Daoy (cell line): ENCODE measurements around the gene MCC. TPM values are rescaled to one million over a fixed set of nuclear protein-coding genes. Genes with fewer than 3 reads are reported as not detected.

Experiments used
- DNase-seq: peaks from one replicate; pipeline ENCODE4 v3.0.0-alpha.2; 2015; ENCODE audit warnings: low read depth
- total RNA-seq: library from RNA; depleted of rRNA; stranded (reverse); fragments of >200 nt; shearing (Covaris generic); gene quantifications from 2 replicates; pipeline ENCODE4 v1.2.3, GENCODE V29; 2014

MCC gene
- total RNA-seq, 1 experiment from 2014 or later = 11.8 TPM

DNA sequence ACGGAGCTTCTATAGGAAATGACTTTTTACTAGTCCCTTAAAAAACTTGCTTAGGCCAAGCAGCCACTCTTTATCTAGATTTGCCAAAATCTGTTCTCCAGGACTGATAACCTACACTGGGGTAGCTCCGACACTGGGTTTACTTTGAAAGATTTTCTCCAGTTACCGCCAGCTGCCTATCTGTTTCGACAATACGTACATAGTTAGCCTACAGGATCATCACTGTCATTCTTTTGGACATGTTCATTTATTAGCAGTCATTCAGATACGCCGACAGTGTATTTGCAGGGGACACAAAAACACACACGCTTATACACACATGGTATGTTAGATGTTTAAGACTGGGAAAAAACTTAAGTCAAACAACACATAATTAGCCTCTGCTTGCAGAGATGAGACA, 286.0 kb downstream of the MCC start:
- DNase-seq = no peak

GRCh38 chr5:113201715-113202114, 286.5 kb downstream of the MCC start:
- DNase-seq = no peak

GRCh38 chr5:113199122-113199905, 288.9 kb downstream of the MCC start:
- DNase-seq = peak; percentile 55

DNA sequence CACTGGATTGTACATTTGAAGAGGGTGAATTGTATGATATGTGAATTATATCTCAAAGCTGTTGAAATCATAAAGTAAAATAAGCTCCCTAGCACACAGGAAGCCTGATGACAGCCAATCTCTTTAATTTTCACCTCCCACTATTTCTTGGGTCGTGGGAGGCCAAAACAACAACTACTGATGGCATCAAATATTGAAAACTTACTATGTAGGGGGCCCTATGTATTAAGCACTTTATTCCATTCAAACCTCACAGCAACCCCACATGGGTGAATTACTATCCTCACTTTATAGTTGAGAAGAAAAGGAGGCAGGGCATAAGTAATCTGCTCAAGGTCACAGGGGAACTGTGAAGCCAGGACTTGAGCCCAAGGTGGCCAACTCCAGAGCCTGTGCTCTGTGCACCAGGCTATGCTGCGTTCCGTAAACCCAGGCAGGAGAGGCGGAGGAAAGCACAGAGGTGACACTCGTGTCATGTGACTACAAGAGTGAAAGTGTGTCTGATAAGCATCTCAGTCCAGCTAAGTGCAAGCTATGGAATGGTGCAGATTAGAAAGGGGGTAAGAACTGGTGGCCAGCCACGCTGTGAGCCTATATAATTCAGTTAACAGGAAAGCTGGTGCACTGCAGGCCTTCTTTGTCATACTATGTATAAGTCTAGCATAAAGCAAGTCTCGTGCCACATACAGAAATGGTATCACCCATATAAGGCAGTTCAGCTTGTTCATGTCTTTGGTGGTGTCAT, 290.6 kb downstream of the MCC start:
- DNase-seq = no peak

DNA sequence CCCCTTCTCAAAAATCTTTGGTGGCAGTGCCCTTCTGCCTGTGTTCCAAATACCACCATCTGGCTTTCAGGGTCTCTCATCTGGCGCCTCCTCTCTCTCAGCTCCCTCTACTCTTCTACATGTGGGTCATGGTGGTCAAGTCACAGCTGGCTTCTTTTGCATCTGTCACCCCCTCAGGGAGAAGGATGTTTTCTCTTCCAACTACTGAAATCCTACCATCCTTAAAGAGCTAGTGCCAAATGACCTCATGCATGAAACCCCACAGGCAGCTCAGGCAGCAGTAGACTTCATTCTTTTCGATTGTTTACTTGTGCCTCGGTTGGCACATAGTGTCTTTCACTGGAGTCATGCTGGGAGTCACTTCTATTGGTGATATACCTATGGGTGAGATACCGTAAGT, 292.5 kb downstream of the MCC start:
- no peak for DNase-seq

- DNase-seq = no peak
These were observed 293.0 kb downstream of the MCC start for GRCh38 chr5:113195251-113195650.

GRCh38 chr5:113194591-113194990, 293.7 kb downstream of the MCC start:
- DNase-seq = no peak

DNA sequence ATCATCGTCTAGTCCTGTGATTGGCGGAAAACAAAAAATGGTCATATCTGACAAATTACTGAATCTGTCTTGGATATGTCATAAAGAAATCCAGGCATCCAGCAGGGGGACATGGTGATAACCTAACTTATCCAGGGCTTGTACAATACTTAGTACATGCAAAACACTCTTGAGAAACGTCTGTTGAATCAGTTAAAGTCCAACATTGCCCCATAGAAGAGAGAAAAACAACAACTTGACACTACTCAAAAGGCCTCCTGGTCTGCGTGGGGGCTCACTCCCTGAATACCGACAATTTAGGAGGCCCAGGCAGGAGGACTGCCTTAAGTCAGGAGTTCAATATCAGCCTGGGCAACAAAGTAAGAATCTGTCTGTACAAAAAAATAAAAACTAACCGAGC, 294.1 kb downstream of the MCC start:
- no peak for DNase-seq

GRCh38 chr5:113193311-113193978, 294.8 kb downstream of the MCC start:
- DNase-seq = no peak

DNA sequence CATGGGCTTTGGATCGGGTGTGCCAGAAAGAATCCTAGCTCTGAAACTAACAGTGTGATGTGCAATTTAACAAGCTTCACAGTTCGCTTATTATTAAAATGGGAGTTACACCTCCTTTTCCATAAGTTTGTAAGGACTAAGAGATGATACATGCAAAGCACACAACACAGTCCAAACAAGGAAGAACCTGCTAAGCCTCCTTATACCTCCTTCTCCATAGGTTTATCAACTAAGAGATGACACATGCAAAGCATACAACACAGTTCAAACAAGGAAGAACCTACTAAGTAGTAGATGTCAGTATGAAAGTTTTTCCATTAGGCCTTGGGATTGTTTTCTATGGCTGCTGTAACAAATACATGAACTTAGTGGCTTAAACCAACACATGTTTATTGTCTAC, 295.7 kb downstream of the MCC start:
- DNase-seq = no peak

GRCh38 chr5:113190347-113190746, 297.9 kb downstream of the MCC start:
- DNase-seq = no peak

DNA sequence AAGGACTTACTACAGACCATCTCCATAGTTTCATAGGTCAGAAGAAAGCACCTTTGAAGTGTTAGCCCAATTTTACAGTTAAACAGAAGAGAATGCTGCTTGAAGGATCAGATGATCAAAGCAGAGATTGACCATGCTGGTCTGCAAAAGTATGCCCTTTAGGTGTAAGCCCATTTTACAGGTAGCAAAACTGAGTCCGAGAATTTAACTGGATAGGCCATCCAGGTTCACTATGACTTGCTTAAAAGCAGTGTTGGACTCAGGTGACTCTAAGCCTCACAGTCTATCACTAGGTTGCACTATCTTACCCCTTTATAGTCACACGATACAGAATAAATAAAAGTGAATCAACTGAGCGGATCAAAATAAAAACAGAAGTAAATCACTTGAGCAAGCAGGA, 299.0 kb downstream of the MCC start:
- DNase-seq = no peak

- DNase-seq = no peak
These were observed 299.8 kb downstream of the MCC start for GRCh38 chr5:113188436-113188835.

DNA sequence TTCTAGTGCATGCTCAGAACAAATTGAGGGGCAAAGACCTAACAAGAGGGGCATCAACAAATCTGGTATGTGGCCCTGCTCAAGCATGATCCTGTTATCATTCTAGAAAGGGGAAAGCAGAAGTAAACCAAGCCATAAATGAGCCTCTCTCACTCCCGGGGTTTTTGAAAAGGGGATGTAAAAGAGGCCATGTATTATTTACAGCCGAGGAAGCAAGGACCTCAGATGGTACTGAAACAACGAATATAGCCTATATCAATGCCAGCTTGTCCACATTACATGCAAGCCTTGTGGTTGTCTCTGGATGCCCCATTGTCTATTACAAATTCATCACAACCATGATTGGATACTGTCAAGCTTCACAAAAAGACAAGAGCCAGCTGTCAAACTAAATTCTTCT, 300.3 kb downstream of the MCC start:
- no peak for DNase-seq

DNA sequence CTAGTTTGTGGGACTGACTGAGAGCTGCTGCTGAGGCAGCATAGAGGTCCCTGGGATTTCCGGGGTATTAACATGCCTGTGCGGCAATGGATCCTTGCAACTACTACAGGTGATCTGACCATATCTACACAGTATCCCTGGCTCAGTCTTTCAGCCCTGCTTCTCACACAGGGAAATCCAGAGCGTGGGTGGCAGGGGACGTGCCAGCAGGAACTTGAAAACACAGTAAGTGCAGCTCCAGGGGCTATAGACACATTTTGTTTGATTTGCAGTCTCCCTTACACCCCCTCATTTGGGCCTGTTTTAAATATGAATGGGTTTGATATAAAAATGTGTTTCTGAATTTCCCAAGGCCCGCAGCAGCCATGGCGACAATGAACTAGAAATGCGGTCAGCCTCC, 302.2 kb downstream of the MCC start:
- no peak for DNase-seq

- DNase-seq = no peak
These were observed 304.6 kb downstream of the MCC start for GRCh38 chr5:113183694-113184093.

- no peak for DNase-seq
These were observed 305.5 kb downstream of the MCC start for GRCh38 chr5:113182658-113183344.

GRCh38 chr5:113181853-113182490, 306.3 kb downstream of the MCC start:
- peak; percentile 38 for DNase-seq

DNA sequence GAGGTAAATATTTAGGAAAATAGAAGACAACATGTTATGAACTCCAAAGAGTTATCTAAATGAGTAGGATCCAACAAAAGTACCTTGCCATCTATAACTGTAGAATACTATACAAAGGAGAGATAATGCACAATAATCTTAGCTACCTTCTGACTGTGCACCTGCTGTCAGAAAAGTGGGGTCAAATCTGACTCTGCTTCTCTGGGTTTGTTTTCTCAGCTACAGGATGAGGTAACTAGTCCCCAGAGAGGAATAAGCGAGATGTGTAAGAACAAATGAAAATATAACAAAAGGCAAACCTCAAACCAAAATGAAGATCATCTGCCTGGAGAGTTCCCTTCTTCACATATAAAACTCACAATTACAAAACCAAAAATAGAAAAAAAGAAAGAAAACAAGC, 306.8 kb downstream of the MCC start:
- no peak for DNase-seq

- no peak for DNase-seq
These were observed 309.1 kb downstream of the MCC start for GRCh38 chr5:113179156-113179555.

DNA sequence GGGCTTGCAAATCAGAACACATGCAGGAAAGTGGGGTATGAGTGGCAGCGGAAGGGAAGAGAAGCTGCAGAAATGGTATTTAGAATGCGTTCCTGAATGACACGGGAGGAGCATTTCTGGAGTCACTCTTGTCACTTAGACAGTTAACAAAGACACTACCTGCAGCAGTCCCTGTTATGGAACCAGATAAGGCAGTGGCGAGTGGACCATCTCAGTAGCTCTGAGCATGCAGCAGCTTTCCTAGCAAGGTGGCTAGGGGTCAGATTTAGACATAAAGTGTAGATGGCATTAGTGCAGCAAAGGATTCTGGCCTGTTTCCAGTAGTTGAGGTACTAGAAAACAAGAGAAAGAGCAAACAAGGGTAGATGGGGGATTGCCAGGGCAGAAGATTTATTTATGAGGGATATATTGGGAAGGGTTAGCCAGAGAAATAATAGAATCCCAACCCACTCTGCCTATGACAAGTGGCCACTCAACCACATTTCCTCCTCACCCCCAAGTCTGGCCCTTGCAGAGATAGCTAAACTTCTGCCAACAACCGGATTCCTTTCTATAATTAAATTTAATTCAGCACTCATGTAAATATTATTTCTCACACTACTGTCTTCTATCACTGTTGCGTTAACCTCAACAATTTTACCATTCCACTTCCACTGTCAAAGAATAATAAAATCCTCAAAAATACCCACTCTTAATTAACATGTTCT, 310.0 kb downstream of the MCC start:
- no peak for DNase-seq
